ENCODE data around the gene ULK1. TPM values are rescaled to one million over a fixed set of nuclear protein-coding genes. Genes with fewer than 3 reads are reported as not detected.

The ULK1 gene
- polyA plus RNA-seq, 12 donors = 14.5 to 42.0 (median 20.5) TPM; not detected in 1

- no peak for DNase-seq
Measured at GRCh38 chr12:131918311-131919050, 24.1 kb downstream of the ULK1 start.

- no peak for DNase-seq
Measured at GRCh38 chr12:131919051-131919347, 24.6 kb downstream of the ULK1 start.

GRCh38 chr12:131919366-131920156 is 25.1 kb downstream of the ULK1 start:
- DNase-seq = no peak

GRCh38 chr12:131920157-131920508 is 25.7 kb downstream of the ULK1 start:
- no peak for DNase-seq

- no peak for DNase-seq
Measured at GRCh38 chr12:131920902-131921840, 26.7 kb downstream of the ULK1 start.

DNA sequence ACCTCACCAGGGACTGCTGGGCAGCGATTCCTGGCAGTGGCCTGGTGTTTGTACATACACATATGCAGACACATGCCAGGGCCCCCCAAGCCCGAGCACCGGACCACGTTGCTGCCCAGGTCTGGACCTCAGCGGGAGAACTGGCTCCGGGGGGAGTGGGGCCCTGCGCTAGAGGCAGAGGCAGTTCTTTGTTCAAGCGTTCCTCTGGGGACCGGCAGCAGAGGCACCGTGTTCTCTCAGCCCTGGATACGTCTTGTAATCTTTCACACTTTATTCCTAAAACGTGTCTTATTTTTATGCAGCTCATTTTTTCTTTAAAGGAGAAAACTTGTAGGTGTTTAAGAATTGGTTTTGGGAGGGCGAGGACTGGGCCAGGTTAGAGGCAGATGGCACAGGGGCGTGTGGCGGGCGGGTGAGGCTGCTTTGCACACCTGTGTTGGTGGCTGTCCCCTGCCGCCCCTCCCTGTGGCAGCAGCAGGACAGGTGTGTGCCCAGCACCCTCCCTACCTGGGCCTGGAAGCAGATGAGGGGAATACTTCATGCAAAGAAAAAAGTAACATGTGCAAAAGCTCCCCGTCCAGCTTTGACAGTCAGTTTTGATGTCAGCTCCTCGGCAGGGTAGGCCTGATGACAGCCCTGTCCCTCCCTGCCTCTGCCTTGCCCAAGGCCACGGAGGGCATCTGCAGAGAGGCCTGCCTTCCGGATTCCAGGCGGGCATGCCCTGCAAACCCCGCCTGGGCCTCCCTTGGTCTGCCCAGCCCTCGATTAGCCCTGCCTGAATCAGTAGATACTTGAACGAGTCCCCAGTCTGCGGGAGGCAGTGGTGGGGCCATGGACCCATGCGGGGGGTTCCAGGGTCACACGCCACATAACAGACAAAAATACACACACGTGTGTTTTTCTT is 27.7 kb downstream of the ULK1 start:
- DNase-seq = no peak

GRCh38 chr12:131922772-131923171 is 28.4 kb downstream of the ULK1 start:
- DNase-seq = no peak

DNA sequence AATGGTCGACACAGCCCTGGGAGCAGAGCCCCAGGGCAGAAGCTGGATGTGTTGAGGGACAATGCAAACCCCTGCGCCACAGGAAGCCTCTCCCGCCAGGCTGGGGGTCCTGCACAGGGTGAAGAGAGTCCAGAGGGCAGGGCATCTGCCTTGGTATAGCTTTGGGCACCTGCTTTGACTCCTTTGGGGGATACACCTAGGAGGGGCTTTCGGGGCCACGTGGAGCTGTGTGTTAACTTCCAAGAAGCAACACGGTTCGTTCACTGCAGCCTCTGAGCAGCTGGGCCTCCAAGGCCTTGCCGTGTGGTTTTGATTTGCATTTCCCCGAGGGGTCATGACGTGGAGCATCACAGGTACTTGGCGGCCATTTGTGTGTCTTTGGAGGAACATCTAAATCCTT is 28.8 kb downstream of the ULK1 start:
- no peak for DNase-seq

DNA sequence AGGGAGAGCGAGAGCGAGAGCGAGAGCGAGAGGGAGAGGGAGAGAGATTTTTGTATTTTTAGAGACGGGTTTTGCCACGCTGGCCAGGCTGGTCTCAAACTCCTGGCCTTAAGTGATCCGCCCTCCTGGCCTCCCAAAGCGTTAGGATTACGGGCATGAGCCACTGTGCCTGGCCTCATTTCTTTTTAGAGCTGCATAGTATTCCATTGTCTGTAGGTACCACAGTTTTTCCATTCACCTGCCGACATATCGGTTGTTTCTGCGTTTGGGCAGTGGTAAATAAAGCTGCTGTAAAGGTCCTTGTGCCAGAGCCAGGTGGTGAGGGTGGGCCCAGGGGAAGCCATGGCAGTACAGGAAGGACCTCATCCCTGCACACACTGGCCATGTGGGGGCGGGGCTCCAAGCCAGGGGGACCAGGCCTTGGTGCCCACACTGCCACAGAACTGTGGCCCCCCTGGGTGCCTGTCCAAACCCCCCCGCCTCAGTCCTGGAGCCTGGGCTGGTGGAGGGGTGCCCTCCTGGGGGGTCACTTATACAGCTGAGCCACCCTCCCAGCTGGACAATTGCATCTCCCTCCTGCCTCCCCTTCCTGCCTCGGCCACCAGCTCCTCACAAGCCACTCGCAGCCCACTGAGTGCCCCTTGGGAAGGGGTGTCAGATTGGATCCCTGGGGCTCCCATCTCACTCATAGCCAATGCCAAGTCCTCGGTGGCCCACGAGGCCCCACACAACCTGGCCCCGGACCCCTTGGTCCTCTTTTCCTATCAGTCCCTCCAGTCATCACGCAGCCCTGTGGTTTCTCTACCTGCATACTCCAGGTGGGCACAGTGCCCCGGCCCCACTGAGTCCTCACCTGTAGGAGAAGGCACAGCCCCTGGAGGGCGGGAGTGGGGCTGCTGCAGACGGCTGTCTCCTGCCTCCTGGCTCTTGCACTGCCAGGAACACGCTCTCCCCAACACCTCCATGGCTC is 33.0 kb downstream of the ULK1 start:
- no peak for DNase-seq

DNA sequence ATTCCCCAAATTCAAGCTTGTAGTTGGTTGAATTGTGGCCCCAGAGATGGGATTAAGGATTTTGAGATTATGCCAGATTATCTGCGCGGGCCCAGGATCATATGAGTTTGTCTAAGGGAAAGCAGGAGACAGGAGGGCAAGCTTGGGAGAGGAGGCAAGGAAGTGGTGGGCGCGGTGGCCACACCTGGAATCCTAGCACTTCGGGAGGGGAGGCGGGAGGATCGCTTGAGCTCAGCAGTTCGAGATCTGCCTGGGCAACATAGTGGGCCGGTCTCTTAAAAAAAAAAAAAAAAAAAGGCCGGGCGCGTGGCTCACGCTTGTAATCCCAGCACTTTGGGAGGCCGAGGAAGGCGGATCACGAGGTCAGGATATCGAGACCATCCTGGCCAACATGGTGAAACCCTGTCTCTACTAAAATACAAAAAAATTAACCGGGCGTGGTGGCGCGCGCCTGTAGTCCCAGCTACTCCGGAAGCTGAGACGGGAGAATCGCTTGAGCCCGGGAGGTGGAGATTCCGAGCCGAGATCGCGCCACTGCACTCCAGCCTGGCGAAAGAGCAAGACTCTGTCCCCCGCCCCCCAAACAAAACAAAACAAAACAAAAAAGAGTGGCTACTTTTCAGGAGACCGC is 33.8 kb downstream of the ULK1 start:
- DNase-seq = no peak

DNA sequence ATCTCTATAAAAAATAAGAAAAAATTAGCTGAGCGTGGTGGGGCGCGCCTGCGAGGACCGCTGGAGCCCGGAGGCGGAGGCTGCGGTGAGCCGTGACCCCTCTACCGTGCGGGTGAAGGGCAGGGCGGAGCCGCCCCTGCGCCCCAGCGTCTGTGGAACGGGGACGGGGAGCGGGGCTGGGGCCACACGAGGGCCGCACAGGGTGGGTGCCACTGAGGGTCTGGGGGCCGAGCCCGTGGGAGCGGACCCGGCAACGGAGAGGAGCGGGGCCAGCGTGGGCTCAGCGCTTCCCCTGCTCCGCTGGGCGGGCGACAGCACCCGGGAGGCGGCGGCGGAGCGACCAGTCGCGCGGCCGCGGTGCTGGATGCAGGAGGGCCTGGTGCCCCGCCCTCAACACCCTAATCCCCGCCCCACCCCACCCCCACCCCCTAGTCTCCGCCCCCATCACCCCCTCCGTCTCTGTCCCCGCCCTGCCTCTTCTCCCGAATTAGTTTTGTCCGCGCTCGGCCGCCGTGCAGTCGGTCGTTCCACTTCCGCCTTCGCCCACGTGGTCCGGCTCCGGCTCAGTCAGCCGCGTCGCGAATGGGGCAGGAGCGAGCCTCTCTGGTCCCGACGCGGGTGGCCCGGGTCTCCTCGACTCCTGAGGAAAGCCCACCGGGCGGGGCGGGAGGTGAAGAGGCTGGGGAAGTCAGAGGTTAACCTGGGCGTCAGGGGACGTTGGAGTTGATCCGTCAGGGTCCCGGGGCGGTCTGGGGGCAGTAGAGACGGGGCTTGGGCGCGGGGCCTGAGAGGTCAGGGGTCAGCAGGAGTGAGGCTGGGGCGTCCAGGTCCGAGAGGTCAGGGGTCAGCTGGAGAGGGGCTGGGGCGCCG is 34.5 kb downstream of the ULK1 start, which contains the start of gene PUS1:
Gene PUS1 (plus strand): TSS at position 566 of the 870 bp plus-strand sequence. CDS start 447 bp downstream, outside the sequence.
- DNase-seq = peak; percentile 94

GRCh38 chr12:131929581-131930456 is 35.4 kb downstream of the ULK1 start:
- no peak for DNase-seq

- DNase-seq = no peak
Measured at GRCh38 chr12:131930510-131930909, 36.1 kb downstream of the ULK1 start.

DNA sequence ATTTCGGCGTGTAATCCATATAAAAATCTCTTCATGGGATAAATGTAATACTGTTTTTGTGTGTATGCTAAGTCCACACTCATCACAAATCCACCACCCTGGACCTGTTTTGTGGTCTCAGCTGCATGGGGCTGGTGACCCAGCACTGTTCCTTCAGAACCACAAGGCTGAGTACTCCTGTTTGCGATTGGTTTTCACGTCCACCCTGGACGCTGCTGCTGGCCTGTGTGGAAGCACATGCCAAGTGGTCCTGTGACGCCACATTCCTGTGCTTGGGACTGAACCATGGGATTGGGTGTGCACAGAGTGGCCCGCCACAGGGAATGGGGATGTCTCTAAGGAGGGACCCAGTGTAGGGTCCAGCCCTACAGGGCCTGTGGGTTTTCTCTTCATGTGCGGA is 39.0 kb downstream of the ULK1 start:
- DNase-seq = no peak

- DNase-seq = no peak
Measured at GRCh38 chr12:131934535-131934934, 40.1 kb downstream of the ULK1 start.

DNA sequence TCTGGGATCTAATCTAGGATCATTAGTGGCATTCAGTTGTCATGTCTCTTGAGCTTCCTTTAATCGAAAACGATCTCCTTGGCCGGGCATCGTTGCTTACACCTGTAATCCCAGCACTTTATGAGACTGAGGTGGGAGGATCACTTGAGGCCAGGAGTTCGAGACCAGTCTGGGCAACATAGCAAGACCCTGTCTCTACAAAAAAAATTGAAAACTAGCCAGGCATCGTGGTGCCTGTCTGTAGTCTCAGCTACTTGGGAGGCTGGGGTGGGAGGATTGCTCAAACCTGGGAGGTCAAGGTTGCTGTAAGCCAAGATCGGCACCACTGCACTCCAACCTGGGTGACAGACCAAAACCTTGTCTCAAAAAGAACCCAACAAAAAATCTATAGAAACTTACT is 43.7 kb downstream of the ULK1 start:
- DNase-seq = no peak

- DNase-seq = no peak
Measured at GRCh38 chr12:131939007-131939406, 44.6 kb downstream of the ULK1 start.

Measured in muscle of arm (tissue), 12 donors.